ENCODE measurements around the gene ECE2.
A peak's percentile ranks its signal among the peaks of the same experiment; 100 is the strongest.

The ECE2 gene

DNA sequence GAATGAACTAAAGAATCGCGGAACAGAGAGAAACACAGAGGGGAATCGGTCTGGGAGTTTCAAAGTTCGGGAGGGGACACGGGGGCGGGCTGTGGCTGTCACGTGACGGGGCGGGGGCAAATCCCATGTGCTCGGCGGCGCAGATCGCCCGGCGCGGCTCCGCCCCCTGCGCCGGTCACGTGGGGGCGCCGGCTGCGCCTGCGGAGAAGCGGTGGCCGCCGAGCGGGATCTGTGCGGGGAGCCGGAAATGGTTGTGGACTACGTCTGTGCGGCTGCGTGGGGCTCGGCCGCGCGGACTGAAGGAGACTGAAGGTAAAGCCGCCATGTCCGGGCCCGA is 38.5 kb downstream of the ECE2 start, which contains the start of gene EIF4G1:
Gene EIF4G1, plus strand, starts transcription at position 244 of the 337 bp plus-strand sequence. CDS start 1,191 bp downstream, outside the sequence.
- peak; percentile 89 for DNase-seq (ENCODE audit: low read depth)

DNA sequence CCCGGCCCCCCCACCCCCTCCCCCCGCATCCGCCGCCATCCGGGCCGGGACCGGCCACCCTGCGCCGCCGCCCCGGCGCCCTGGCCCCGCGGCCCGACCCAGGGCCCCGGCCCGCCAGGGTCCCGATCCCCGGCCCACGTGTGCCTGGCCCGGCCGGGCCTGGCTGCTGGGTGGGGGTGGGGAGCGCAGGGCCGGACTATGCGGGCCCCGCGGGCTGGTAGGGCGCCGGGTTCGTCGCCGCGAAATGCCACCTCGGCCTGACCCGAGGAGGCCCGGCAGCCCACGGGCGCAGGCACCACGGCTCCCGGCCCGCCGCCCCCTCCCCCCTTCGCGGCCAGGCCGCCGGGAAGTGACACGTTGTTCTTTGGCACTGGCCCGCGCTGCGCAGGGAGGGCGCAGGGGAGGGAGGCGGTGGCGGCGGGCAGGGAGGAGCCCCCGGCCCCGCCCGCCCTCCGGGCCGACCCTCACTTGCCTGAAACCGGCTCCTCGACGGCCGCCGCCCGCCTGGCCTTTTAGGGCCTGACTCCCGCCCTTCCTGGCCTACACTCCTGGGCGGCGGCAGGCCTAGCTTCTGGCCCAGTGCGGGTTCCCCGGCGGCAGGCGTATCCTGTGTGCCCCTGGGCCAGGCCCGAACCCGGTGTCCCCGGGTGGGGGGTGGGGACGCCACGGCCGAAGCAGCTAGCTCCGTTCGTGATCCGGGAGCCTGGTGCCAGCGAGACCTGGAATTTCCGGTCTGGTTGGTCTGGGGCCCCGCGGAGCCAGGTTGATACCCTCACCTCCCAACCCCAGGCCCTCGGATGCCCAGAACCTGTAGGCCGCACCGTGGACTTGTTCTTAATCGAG is 39.1 kb downstream of the ECE2 start:
- peak; percentile 63 for DNase-seq (ENCODE audit: low read depth)

DNA sequence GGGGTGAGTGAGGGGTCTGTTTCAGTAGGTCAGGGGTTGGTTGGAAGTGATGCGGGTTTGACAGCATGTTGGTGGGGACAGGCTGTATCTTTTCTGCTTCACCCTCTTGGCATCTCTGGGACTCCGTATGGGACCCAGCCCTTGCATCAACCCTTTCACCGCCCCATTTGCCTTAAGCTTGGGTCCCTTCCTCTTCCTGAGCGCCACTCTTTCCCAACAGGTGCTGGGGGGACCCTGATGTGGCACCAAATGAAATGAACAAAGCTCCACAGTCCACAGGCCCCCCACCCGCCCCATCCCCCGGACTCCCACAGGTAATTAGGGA is 39.7 kb downstream of the ECE2 start:
- DNase-seq (ENCODE audit: low read depth) = no peak

DNA sequence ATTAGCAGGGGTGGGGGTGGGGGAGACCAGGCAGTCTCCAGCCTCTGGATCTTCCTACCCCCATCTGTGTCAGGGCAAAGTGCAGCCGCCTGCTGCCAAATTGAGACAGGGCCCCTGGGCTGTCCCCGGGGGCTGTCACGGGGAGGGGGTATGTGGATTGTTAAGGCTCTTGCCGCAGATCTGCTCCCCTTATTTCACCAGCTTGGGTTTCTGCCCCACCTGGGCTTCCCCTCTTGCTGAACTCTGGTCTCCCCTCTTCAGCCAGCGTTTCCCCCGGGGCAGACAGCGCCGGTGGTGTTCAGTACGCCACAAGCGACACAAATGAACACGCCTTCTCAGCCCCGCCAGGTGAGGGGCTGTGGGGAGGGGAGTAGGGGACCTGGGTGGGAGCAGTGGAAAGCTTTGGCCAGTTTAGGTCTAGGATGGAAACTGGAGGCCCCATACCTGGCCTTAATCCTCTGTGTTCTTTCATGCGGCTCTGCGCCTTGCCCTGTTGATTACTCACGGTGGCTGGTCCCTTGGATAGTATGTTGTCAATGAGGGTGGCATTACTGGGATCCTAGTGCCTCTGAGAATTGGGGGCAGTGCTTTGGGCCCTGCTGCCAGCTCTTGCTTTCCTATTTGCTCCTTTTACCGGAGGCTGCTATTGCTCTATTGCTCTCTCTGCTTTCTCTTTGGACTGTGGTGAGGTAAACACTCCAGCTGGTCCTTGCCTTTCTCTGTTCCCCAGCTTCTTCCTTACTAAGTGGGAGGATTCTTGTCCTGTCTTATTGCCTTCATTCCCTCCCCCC is 40.2 kb downstream of the ECE2 start:
- DNase-seq (ENCODE audit: low read depth) = no peak

DNA sequence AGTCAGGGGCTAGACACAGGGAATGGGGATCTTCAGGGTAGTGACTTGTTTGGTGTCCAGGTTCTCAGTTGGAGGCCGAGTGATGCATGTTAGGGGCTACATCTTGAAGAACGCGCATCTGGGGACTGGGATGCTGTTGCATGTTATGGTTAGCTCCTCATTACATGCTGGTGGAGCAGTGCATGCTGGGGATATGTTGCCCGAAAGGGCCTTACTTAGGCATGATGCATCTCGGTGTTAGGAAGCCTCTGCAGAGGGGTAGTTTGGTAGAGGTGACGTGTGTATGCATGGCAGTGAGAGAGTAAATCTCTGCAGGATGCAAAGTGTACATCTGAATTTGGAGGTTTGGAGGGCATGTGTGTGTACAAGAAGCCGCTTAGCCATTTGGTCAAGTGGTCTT is 41.0 kb downstream of the ECE2 start:
- DNase-seq (ENCODE audit: low read depth) = no peak

DNA sequence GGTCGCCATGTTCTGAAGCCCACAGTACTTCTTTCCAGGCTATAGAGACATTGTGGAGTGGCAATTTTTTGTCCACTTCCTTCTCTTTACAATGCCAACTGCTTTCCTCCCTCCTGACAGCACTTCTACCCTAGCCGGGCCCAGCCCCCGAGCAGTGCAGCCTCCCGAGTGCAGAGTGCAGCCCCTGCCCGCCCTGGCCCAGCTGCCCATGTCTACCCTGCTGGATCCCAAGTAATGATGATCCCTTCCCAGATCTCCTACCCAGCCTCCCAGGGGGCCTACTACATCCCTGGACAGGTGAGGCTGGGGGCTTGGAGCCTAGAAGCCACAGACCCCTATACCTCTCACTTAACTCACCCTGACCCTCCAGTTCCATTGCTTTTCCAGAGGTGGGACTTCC is 41.4 kb downstream of the ECE2 start:
- no peak for DNase-seq (ENCODE audit: low read depth)

DNA sequence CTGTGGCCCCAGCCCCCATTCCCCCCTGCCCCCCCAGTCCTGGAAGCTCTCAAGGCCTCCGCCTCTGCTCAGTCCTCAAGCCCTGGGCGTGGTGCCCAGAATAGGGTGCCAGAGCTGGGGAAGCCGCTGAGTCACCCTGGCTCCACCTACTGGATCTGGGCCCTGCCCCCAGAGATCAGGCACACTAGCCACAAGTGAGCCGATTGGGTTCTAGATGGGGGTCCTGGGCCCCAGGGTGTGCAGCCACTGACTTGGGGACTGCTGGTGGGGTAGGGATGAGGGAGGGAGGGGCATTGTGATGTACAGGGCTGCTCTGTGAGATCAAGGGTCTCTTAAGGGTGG is 44.3 kb downstream of the ECE2 start:
- DNase-seq (ENCODE audit: low read depth) = no peak

DNA sequence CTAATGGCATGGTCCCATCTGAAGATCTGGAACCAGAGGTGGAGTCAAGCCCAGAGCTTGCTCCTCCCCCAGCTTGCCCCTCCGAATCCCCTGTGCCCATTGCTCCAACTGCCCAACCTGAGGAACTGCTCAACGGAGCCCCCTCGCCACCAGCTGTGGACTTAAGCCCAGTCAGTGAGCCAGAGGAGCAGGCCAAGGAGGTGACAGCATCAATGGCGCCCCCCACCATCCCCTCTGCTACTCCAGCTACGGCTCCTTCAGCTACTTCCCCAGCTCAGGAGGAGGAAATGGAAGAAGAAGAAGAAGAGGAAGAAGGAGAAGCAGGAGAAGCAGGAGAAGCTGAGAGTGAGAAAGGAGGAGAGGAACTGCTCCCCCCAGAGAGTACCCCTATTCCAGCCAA is 45.8 kb downstream of the ECE2 start:
- DNase-seq (ENCODE audit: low read depth) = no peak

DNA sequence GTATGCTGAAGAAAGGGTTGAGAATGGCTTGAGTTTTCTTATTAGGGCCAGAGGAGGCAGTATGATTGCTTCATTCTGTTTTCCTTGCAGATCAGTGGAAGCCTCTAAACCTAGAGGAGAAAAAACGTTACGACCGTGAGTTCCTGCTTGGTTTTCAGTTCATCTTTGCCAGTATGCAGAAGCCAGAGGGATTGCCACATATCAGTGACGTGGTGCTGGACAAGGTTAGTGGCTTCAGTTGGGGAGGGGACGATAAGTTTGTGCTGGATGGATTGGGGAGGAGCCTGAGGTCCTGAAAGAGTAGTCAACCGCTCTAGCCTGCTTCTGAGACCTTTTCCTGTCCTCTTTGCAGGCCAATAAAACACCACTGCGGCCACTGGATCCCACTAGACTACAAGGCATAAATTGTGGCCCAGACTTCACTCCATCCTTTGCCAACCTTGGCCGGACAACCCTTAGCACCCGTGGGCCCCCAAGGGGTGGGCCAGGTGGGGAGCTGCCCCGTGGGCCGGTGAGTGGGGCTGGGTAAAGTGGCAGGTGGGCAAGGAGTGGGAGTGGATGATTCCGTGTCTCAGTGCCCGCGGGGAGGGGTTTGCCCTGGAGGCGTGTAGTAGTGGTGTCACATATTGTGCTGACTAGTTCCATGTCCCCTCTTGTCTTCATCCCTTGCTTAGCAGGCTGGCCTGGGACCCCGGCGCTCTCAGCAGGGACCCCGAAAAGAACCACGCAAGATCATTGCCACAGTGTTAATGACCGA is 47.1 kb downstream of the ECE2 start:
- no peak for DNase-seq (ENCODE audit: low read depth)

DNA sequence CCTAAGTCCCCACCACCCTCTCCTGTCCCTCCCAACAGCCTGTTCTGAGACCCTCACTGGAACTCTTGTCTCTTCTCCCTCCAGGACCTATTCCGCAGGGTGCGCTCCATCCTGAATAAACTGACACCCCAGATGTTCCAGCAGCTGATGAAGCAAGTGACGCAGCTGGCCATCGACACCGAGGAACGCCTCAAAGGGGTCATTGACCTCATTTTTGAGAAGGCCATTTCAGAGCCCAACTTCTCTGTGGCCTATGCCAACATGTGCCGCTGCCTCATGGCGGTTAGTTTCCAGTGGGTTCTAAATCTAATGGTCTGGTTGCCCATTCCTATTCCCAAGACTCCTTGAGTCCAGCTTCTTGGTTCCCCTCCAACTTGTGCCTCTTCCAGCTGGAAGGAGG is 47.9 kb downstream of the ECE2 start:
- DNase-seq (ENCODE audit: low read depth) = no peak

DNA sequence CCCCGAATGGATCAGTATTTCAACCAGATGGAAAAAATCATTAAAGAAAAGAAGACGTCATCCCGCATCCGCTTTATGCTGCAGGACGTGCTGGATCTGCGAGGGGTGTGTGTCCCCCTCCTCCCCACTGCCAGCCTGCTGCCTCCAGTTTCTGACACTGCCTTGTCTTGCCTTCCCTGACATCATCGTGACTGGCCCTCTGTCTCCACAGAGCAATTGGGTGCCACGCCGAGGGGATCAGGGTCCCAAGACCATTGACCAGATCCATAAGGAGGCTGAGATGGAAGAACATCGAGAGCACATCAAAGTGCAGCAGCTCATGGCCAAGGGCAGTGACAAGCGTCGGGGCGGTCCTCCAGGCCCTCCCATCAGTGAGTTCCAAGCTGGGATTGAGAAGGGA is 49.4 kb downstream of the ECE2 start:
- no peak for DNase-seq (ENCODE audit: low read depth)

DNA sequence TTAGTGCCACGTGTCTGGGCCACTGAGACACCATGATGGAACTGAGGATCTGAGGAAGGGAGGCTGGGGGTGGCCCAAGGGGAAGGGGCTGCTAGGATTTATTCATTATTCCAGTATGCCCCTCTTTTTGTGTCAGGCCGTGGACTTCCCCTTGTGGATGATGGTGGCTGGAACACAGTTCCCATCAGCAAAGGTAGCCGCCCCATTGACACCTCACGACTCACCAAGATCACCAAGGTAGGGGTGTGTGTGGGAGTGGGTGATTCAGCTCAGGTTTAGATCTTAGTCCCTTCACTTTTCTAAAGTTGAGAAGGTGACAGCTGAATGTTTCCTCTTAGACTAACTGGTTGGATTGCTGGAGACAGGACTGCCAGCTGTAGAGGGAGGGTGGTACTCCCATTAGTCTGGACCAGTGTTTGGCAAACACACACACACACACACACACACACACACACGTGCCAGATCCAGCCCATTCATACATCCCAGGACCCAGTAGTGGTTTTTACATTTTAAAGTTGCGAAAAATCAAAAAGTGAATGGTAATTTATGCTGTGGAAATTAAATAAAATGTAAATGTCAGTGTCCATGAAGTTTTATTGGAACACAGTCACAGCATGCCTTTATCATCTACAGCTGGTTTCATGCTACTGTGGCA is 50.0 kb downstream of the ECE2 start:
- no peak for DNase-seq (ENCODE audit: low read depth)

DNA sequence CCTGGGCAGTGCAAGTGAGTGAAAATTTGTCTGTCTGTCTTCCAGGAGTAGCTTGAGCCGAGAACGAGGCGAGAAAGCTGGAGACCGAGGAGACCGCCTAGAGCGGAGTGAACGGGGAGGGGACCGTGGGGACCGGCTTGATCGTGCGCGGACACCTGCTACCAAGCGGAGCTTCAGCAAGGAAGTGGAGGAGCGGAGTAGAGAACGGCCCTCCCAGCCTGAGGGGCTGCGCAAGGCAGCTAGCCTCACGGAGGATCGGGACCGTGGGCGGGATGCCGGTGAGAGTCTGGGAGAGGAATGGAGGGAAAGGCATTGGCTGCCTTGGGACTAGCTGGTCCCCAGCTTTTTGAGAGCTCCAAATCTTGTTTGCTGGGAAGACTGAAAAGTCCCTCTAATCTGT is 51.3 kb downstream of the ECE2 start:
- DNase-seq (ENCODE audit: low read depth) = no peak

DNA sequence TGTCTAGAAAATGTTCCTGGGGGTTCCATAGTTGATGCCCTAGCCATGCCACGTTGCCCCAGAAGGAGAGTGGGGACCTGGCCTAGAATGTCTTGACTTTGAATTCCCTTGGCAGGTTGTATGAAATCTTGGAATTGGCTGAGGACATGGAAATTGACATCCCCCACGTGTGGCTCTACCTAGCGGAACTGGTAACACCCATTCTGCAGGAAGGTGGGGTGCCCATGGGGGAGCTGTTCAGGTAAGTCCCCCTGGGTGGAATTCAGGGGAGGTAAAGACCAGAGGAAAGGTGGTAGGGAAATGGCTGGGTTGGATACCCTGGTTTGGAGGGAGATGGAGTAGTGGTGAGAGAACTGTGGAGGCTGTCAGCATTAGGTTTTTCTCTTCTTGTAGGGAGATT is 52.7 kb downstream of the ECE2 start:
- no peak for DNase-seq (ENCODE audit: low read depth)

DNA sequence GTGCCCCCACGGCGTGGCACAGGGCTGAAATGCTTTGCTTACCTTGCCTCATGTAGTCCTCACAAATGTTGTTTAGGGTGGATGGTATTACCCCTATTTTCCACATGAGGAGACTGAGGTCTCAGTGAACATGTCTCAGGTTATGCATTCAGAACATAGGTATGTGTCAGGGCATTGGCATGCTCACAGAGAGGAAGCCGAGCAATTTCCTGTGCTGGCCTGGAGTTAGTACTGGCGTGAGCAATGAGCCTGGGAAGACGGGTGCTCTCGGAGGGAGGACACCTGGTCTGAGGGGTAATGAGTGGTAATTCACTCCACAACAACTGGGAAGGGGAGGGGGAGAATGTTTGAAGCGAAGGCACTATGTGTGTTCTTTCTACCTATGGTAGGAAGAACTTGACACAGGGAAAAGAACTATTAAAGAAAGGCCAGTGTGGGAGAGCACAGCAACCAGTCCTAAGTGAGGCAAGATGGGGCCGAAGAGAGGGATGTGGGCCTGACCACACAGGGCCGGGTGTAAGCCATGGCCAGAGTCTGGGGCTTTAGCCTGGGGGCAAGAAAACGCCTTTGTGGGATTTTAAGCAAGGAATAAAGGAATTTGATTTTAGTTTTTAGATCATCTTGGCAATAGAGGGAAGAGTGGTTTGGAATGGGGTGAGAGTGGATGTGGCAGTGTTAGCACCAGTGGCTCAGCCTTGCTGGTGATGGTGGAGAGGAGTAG is 56.7 kb downstream of the ECE2 start:
- no peak for DNase-seq (ENCODE audit: low read depth)

DNA sequence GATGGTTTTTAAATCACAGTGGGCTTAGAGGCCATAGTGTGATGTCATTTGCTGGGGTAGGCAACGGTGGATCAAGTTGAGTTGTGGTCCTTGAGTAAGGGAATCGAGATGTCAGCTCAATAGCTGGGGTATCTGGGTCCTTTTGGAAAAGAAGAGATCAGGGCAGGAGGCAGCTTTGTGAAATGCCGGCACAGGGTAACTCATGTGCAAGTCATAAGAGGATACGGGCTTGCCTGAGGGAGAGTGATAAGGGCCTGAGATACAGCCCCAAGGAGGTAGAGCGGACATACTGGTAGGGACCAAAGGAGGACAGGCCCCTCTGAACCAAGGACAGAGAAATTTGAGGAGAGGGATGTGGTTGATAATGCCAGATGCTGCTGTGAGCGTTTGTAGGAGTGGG is 57.4 kb downstream of the ECE2 start:
- DNase-seq (ENCODE audit: low read depth) = no peak

DNA sequence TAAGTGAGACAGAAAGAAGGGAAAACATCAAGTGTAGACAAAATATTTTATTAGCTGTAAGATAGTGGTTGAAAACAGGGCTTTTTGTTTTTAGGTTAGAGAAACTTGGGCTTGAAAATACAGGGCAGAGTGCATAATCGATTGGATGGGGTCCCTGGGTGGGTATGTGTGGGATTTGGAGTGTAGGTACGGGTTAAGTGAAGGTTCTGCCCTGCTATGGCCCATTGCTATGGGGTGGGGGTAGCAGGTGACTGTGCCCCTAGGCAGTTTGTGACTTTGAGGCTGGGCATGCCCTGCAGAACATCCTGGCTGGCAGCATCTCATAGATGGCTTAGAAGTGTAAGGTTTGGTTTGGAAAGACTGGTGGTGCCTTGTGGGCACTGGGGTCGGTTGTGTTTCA is 57.9 kb downstream of the ECE2 start:
- DNase-seq (ENCODE audit: low read depth) = no peak

DNA sequence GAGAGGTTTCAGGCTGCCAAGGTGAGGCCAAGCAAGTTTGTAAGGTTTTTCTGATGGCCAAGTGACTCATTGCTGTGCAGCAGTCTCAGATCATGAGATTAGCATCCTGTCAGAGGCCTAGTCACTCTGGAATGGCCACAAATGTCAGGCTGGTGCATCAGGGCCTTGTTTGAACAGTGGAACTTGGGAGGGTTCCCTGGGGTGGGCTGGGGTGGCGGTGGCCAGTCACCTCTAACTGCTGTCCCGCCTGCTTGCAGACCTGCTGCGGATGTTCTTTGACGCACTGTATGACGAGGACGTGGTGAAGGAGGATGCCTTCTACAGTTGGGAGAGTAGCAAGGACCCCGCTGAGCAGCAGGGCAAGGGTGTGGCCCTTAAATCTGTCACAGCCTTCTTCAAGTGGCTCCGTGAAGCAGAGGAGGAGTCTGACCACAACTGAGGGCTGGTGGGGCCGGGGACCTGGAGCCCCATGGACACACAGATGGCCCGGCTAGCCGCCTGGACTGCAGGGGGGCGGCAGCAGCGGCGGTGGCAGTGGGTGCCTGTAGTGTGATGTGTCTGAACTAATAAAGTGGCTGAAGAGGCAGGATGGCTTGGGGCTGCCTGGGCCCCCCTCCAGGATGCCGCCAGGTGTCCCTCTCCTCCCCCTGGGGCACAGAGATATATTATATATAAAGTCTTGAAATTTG is 58.8 kb downstream of the ECE2 start:
- DNase-seq (ENCODE audit: low read depth) = peak; percentile 28

DNA sequence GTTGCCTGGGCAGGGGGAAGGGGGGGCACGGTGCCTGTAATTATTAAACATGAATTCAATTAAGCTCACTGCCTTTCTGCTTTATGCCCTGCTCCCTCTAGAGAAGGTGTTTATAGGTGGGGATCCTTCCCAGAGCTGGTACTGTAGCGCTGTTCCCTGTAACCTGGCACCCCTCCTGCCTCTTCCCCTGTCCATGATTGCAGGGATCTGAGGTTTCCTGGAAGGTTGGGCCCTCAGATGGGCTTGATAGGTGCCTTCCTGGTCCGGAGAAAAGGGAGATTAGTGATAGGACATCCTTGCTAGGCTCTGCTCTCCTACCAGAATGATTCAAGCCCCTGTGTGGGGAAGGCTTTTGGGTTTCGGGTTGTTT is 59.5 kb downstream of the ECE2 start:
- no peak for DNase-seq (ENCODE audit: low read depth)

DNA sequence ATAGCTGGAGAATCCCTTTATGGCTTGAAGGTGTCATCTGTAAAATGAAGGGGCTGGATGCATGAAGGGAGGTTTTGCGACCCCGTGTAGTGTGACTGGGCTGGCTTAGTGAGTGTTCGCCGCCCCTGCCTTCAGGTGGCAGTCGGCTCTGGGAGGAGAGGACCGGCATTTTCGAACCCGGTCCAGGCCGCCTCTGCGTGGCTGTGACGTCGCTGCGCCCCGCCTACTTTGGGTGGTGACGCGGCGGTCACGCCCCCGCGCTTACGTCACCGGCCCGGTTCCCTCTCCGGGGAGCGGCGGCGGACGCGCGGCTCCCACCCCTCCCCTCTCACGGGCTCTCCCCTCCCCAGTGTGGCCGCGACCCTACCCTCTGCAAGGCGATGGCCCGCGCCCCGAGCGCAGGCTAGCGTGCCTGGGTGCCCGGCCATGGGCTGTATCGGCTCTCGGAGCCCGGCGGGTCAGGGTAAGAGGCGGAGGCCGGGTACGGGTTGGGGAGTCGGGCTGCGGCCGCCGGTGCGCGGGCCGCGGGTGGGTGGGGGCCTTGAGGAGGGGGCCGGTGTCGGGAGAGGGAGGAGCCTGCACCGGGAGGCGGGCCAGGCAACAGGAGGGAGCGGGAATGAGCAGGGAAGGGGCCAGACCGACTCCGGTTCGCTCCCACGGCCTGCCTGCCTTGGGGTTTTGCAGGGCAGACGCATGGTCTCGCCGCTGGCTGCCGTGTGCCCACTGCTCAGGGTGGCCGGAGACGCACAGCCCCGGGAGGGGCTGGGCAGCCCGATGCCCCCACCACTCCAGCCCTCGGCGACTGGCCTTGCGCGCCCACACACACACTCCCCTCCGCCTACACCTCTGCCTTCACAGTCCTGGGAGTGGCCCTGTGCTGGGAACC is 60.1 kb downstream of the ECE2 start:
- peak; percentile 80 for DNase-seq (ENCODE audit: low read depth)

All from T follicular helper cell (primary cell).